H9 (cell line): ENCODE results near the gene THAP9. TPM values are rescaled to one million over a fixed set of nuclear protein-coding genes. Genes with fewer than 3 reads are reported as not detected.

Experiments used
- DNase-seq: peaks from one replicate; pipeline ENCODE4 v3.0.0-alpha.2; 2017
- H2AFZ ChIP-seq: one replicate; pipeline ENCODE4 v1.6.1; 2013; ENCODE audit warnings: mild to moderate bottlenecking, low read length, control low read depth, moderate library complexity
- H2AK5ac ChIP-seq: 2 replicates; pipeline ENCODE4 v1.6.1; 2013; ENCODE audit warnings: low read length, control low read depth, mixed read lengths; ENCODE audit not compliant: insufficient read length
- H2BK120ac ChIP-seq: one replicate; pipeline ENCODE4 v1.6.1; 2013; ENCODE audit warnings: low read depth, mild to moderate bottlenecking, low read length, control low read depth, inconsistent platforms; ENCODE audit not compliant: poor library complexity, severe bottlenecking
- H2BK12ac ChIP-seq: 2 replicates; pipeline ENCODE4 v1.6.1; 2013; ENCODE audit warnings: low read length, control low read depth, mixed read lengths, low read depth; ENCODE audit not compliant: insufficient read length
- H2BK15ac ChIP-seq: 2 replicates; pipeline ENCODE4 v1.6.1; 2013; ENCODE audit warnings: low read depth, low read length, control low read depth
- H2BK20ac ChIP-seq: one replicate; pipeline ENCODE4 v1.6.1; 2013; ENCODE audit warnings: low read depth, mild to moderate bottlenecking, low read length, control low read depth, inconsistent platforms; ENCODE audit not compliant: poor library complexity, severe bottlenecking
- H2BK5ac ChIP-seq: 2 replicates; pipeline ENCODE4 v1.6.1; 2013; ENCODE audit warnings: low read length, control low read depth, mixed read lengths; ENCODE audit not compliant: insufficient read length
- H3K14ac ChIP-seq: 2 replicates; pipeline ENCODE4 v1.6.1; 2013; ENCODE audit warnings: low read length, control low read depth; ENCODE audit not compliant: insufficient read depth
- H3K18ac ChIP-seq: 2 replicates; pipeline ENCODE4 v1.6.1; 2013; ENCODE audit warnings: low read depth, mild to moderate bottlenecking, mixed read lengths, low read length, control low read depth; ENCODE audit not compliant: insufficient read length
- H3K23ac ChIP-seq: 2 replicates; pipeline ENCODE4 v1.6.1; 2013; ENCODE audit warnings: low read length, control low read depth, mixed read lengths, low read depth; ENCODE audit not compliant: insufficient read length
- H3K23me2 ChIP-seq: 2 replicates; pipeline ENCODE4 v1.6.1; 2013; ENCODE audit warnings: low read depth, mild to moderate bottlenecking, mixed read lengths, low read length, control low read depth; ENCODE audit not compliant: insufficient read length, poor library complexity, severe bottlenecking
- H3K27ac ChIP-seq: 2 replicates; pipeline ENCODE4 v1.5.1; 2013; ENCODE audit warnings: low read length, control low read depth, mixed read lengths, low read depth; ENCODE audit not compliant: insufficient read length
- H3K27me3 ChIP-seq: 2 replicates; pipeline ENCODE4 v1.6.1; 2013; ENCODE audit warnings: low read length, control low read depth, inconsistent platforms; ENCODE audit not compliant: insufficient read depth
- H3K4ac ChIP-seq: 2 replicates; pipeline ENCODE4 v1.6.1; 2013; ENCODE audit warnings: low read depth, mild to moderate bottlenecking, control low read depth, inconsistent platforms, low read length, moderate library complexity
- H3K4me1 ChIP-seq: 2 replicates; pipeline ENCODE4 v1.6.1; 2013; ENCODE audit warnings: low read length, control low read depth, inconsistent platforms; ENCODE audit not compliant: insufficient read depth
- H3K4me2 ChIP-seq: 2 replicates; pipeline ENCODE4 v1.6.1; 2013; ENCODE audit warnings: low read length, control low read depth, mixed read lengths; ENCODE audit not compliant: insufficient read length, insufficient read depth
- H3K56ac ChIP-seq: 2 replicates; pipeline ENCODE4 v1.6.1; 2013; ENCODE audit warnings: low read depth, mild to moderate bottlenecking, mixed read lengths, low read length, control low read depth; ENCODE audit not compliant: insufficient read length
- H3K79me1 ChIP-seq: 2 replicates; pipeline ENCODE4 v1.6.1; 2013; ENCODE audit warnings: low read depth, mild to moderate bottlenecking, moderate library complexity, low read length, control low read depth, inconsistent platforms; ENCODE audit not compliant: insufficient read depth, poor library complexity, severe bottlenecking
- H3K79me2 ChIP-seq: 2 replicates; pipeline ENCODE4 v1.6.1; 2013; ENCODE audit warnings: low read length, control low read depth, inconsistent platforms; ENCODE audit not compliant: insufficient read depth
- H3K9ac ChIP-seq: 2 replicates; pipeline ENCODE4 v1.6.1; 2013; ENCODE audit warnings: low read length, control low read depth, mixed read lengths; ENCODE audit not compliant: insufficient read length; ENCODE audit errors: extremely low read depth
- H3K9me3 ChIP-seq: one replicate; pipeline ENCODE4 v1.6.1; 2013; ENCODE audit warnings: low read depth, low read length, inconsistent platforms; ENCODE audit not compliant: control insufficient read depth
- H3T11ph ChIP-seq: one replicate; pipeline ENCODE4 v1.6.1; 2013; ENCODE audit warnings: mild to moderate bottlenecking, low read length, control low read depth, inconsistent platforms
- H4K20me1 ChIP-seq: one replicate; pipeline ENCODE4 v1.6.1; 2013; ENCODE audit not compliant: control insufficient read depth, insufficient read length, insufficient read depth
- H4K5ac ChIP-seq: 2 replicates; pipeline ENCODE4 v1.6.1; 2013; ENCODE audit warnings: low read depth, mild to moderate bottlenecking, mixed read lengths, low read length, control low read depth; ENCODE audit not compliant: insufficient read length
- H4K8ac ChIP-seq: replicated peaks from 2 replicates; pipeline ENCODE4 v1.6.1; 2013; ENCODE audit warnings: low read length, control low read depth, mixed read lengths, low read depth; ENCODE audit not compliant: insufficient read length
- H4K91ac ChIP-seq: 2 replicates; pipeline ENCODE4 v1.6.1; 2013; ENCODE audit warnings: low read depth, mild to moderate bottlenecking, moderate library complexity, mixed read lengths, low read length, control low read depth; ENCODE audit not compliant: insufficient read length
- H3K27ac Mint-ChIP-seq, 3 experiments: 2 replicates in 2 of 3; 3 replicates in 1 of 3; pipeline ENCODE4 v1.8.0; 2020 to 2021; ENCODE audit warnings: mixed read lengths in 3 of 3, mild to moderate bottlenecking in 1 of 3, moderate library complexity in 1 of 3
- H3K27me3 Mint-ChIP-seq: 2 replicates; pipeline ENCODE4 v1.8.0; 2021; ENCODE audit warnings: low read depth, mild to moderate bottlenecking, moderate library complexity, mixed read lengths
- H3K36me3 Mint-ChIP-seq, 3 experiments: 2 replicates in 2 of 3; 3 replicates in 1 of 3; pipeline ENCODE4 v1.8.0; 2020 to 2021; ENCODE audit warnings: low read depth in 3 of 3, mixed read lengths in 3 of 3; ENCODE audit not compliant: insufficient read depth in 1 of 3
- H3K4me1 Mint-ChIP-seq, 2 experiments: 2 replicates each; pipeline ENCODE4 v1.8.0; 2020; ENCODE audit warnings: mixed read lengths in 2 of 2
- H3K4me3 Mint-ChIP-seq, 2 experiments: 2 replicates in 1 of 2; 3 replicates in 1 of 2; pipeline ENCODE4 v1.8.0; 2020 to 2021; ENCODE audit warnings: mild to moderate bottlenecking in 2 of 2, mixed read lengths in 2 of 2, moderate library complexity in 1 of 2
- H3K9me3 Mint-ChIP-seq, 2 experiments: 2 replicates in 1 of 2; 3 replicates in 1 of 2; pipeline ENCODE4 v1.8.0; 2020; ENCODE audit warnings: mild to moderate bottlenecking in 2 of 2, mixed read lengths in 2 of 2, moderate library complexity in 1 of 2
- WGBS: extraction: QIAGEN DNeasy Blood & Tissue Kit; methylation state at CpG from one replicate; pipeline ENCODE4 v1.1.7; 2013; ENCODE audit warnings: missing lambda C conversion rate, low lambda C conversion rate, mixed read lengths; ENCODE audit not compliant: insufficient read length; ENCODE audit errors: extremely low coverage; 5-methylcytosine and 5-hydroxymethylcytosine counted together
- total RNA-seq: library from RNA; stranded (reverse); gene quantifications from 2 replicates; pipeline ENCODE4 v1.2.1, GENCODE V29; 2021
- TF ChIP-seq, protein P1 (sequence below): fragments of 200-600 bp; sonication (generic); conservative IDR thresholded peaks from 3 replicates; pipeline ENCODE4 v1.8.0; 2021; ENCODE audit warnings: antibody characterized with exemption, mild to moderate bottlenecking

The THAP9 gene
- total RNA-seq, 1 experiment from 2014 or later: 14.8 TPM

- Mint-ChIP-seq H3K36me3 (peaks cover 12 to 26% (median 20%) of the 10 kb centered on the region in 3 experiments; a peak in 6 of 7 replicates), H3K27ac (peak within 1 kb of the TSS; percentile 96 to 99 (median 97)), H3K4me1 (peaks cover 11 to 29% of the 10 kb centered on the region in 2 experiments), H3K9me3 (no peaks in the 10 kb centered on the region), H3K27me3 (no peaks in the 10 kb centered on the region), H3K4me3 (peak within 1 kb of the TSS; percentile 90 to 95)
- Histone ChIP-seq H3K9me3 (no peaks in the 10 kb centered on the region), H3K79me1 (peaks cover 3% of the 10 kb centered on the region), H4K8ac (no peak within 1 kb of the TSS), H2AFZ (no peak within 1 kb of the TSS), H4K91ac (no peak within 1 kb of the TSS), H2BK12ac (no peak within 1 kb of the TSS), H4K5ac (no peak within 1 kb of the TSS), H3K18ac (peak within 1 kb of the TSS; percentile 96), H3K9ac (peak within 1 kb of the TSS; percentile 87), H3K27me3 (no peaks in the 10 kb centered on the region), H2BK120ac (no peak within 1 kb of the TSS), H3K56ac (no peak within 1 kb of the TSS), H4K20me1 (no peaks in the 10 kb centered on the region), H3K27ac (peak within 1 kb of the TSS; percentile 74), H3T11ph (no peak within 1 kb of the TSS), H2BK15ac (no peak within 1 kb of the TSS), H3K14ac (peak within 1 kb of the TSS; percentile 97), H3K4me2 (peak within 1 kb of the TSS; percentile 87), H3K23me2 (peaks cover 6% of the 10 kb centered on the region), H2BK20ac (no peak within 1 kb of the TSS), H3K4ac (no peak within 1 kb of the TSS), H2BK5ac (peak within 1 kb of the TSS; percentile 32), H3K4me1 (no peaks in the 10 kb centered on the region; the same call in 1 of the 2 replicates), H3K23ac (no peak within 1 kb of the TSS), H2AK5ac (no peak within 1 kb of the TSS), H3K79me2 (peaks cover 15% of the 10 kb centered on the region; the same call in 1 of the 2 replicates)
- DNase-seq: peak; percentile 97
- TF ChIP-seq, protein P1, sequence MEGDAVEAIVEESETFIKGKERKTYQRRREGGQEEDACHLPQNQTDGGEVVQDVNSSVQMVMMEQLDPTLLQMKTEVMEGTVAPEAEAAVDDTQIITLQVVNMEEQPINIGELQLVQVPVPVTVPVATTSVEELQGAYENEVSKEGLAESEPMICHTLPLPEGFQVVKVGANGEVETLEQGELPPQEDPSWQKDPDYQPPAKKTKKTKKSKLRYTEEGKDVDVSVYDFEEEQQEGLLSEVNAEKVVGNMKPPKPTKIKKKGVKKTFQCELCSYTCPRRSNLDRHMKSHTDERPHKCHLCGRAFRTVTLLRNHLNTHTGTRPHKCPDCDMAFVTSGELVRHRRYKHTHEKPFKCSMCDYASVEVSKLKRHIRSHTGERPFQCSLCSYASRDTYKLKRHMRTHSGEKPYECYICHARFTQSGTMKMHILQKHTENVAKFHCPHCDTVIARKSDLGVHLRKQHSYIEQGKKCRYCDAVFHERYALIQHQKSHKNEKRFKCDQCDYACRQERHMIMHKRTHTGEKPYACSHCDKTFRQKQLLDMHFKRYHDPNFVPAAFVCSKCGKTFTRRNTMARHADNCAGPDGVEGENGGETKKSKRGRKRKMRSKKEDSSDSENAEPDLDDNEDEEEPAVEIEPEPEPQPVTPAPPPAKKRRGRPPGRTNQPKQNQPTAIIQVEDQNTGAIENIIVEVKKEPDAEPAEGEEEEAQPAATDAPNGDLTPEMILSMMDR: 0 out of 3 replicates have a peak, but pooled peaks have one; percentile 8
- no CpG with 5 or more reads among the region's 71 CpGs for WGBS
These were observed 9.4 kb upstream of the THAP9 start, which contains the start of gene SEC31A for GRCh38 chr4:82890901-82891706. TSS of gene SEC31A (minus strand) at chr4:82891153. CDS start at chr4:82881936, 9,217 bp downstream.
